ENCODE data around the gene SLC35E3.

The SLC35E3 gene

DNA sequence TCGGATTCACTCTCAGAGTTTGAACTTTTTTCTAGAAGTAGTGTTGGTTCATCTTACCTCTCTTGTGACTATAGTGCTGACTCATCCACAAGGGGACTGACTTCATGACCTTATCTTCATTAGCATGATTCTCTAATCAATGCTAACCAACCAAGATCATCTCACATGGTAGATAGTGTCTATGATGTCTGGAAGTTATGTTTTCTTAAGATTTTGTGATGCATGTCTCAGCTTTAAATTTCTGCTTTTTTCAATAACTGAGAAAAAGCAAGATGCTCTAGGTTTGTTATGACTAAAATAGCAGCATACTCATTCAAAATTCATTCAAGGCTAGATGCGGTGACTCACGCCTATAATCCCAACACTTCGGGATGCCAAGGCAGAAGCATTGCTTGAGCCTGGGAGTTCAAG, 12.3 kb upstream of the SLC35E3 start:
- Histone ChIP-seq H3K4me3 (ENCODE audit: low read length) (no peak overlapping the region), H3K4me1 (ENCODE audit: low read length) (no peaks in the 10 kb centered on the region), H3K27ac (ENCODE audit: low read length) (no peak overlapping the region), H2AFZ (ENCODE audit: low read length) (no peak overlapping the region), H3K9ac (ENCODE audit: low read length) (no peak overlapping the region), H3F3A (ENCODE audit: insufficient read depth, low read length) (no peaks in the 10 kb centered on the region; the same call in 1 of the 2 replicates), H4K20me1 (ENCODE audit: insufficient read depth, low read length) (no peaks in the 10 kb centered on the region), H3K9me2 (replicated peaks; ENCODE audit: insufficient read depth, low read length) (no peaks in the 10 kb centered on the region), H3K27me3 (replicated peaks; ENCODE audit: insufficient read depth, low read length) (no peaks in the 10 kb centered on the region), H3K36me3 (replicated peaks; ENCODE audit: insufficient read depth, low read length) (peaks cover 6% of the 10 kb centered on the region; the same call in 1 of the 2 replicates), H3K4me2 (ENCODE audit: low read depth, low read length) (no peak overlapping the region), H3K79me2 (ENCODE audit: low read length) (no peaks in the 10 kb centered on the region), H3K9me3 (replicated peaks; ENCODE audit: insufficient read depth, low read length) (no peaks in the 10 kb centered on the region)
- no peak for DNase-seq
- no peak for TF ChIP-seq EZH2phosphoT487 (IDR thresholded peaks at IDR 0.05; ENCODE audit: low read length)
- TF ChIP-seq CTCF (IDR thresholded peaks at IDR 0.05; ENCODE audit: low read length) = no peak
- no peak for TF ChIP-seq EZH2 (optimal IDR thresholded peaks at IDR 0.05; ENCODE audit: low read depth, low read length)

DNA sequence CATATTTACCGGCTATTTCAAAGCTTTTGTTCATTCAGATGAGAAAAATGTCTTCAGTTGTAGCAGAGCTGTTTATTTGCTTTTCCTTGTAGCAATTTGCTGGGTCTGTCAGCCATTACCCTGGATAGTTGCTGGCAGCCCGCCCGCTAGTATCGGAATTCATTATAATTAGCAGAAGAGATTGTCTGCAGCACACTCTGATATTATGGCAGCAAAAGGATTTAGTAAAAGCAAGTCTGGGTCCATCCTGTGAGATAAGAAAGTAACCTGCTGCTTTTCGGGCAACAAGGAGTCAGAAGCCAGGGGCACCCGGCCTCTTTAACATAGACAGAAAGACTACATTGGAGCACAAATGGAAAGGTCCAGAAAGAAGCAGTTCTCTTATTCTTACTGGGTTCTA, 6.1 kb upstream of the SLC35E3 start:
- Histone ChIP-seq H3K79me2 (ENCODE audit: low read length) (no peaks in the 10 kb centered on the region), H3K27me3 (replicated peaks; ENCODE audit: insufficient read depth, low read length) (no peaks in the 10 kb centered on the region), H4K20me1 (ENCODE audit: insufficient read depth, low read length) (no peaks in the 10 kb centered on the region), H3K4me3 (ENCODE audit: low read length) (no peak overlapping the region), H3K4me2 (ENCODE audit: low read depth, low read length) (no peak overlapping the region), H3K27ac (ENCODE audit: low read length) (no peak overlapping the region), H3K9me3 (replicated peaks; ENCODE audit: insufficient read depth, low read length) (no peaks in the 10 kb centered on the region), H3K9ac (ENCODE audit: low read length) (no peak overlapping the region), H3K9me2 (replicated peaks; ENCODE audit: insufficient read depth, low read length) (no peaks in the 10 kb centered on the region), H3K4me1 (ENCODE audit: low read length) (no peaks in the 10 kb centered on the region), H2AFZ (ENCODE audit: low read length) (no peak overlapping the region), H3F3A (ENCODE audit: insufficient read depth, low read length) (no peaks in the 10 kb centered on the region), H3K36me3 (replicated peaks; ENCODE audit: insufficient read depth, low read length) (peaks cover 6% of the 10 kb centered on the region; the same call in 1 of the 2 replicates)
- DNase-seq = no peak
- TF ChIP-seq CTCF (IDR thresholded peaks at IDR 0.05; ENCODE audit: low read length) (no peak), EZH2 (optimal IDR thresholded peaks at IDR 0.05; ENCODE audit: low read depth, low read length) (no peak), EZH2phosphoT487 (IDR thresholded peaks at IDR 0.05; ENCODE audit: low read length) (no peak)

GRCh38 chr12:68743356-68743755, 2.6 kb upstream of the SLC35E3 start:
- no peak for DNase-seq
- H3K4me2 ChIP-seq (ENCODE audit: low read depth, low read length) = no peak overlapping the region
- H3K36me3 ChIP-seq (replicated peaks; ENCODE audit: insufficient read depth, low read length) = no peaks in the 10 kb centered on the region; the same call in 1 of the 2 replicates

More at GRCh38 chr12:68743356-68743755, 2.6 kb upstream of the SLC35E3 start:
- Histone ChIP-seq H3K27ac (ENCODE audit: low read length) (no peak overlapping the region), H3K79me2 (ENCODE audit: low read length) (peaks cover 18% of the 10 kb centered on the region), H3K9me3 (replicated peaks; ENCODE audit: insufficient read depth, low read length) (no peaks in the 10 kb centered on the region), H3F3A (ENCODE audit: insufficient read depth, low read length) (no peaks in the 10 kb centered on the region), H3K27me3 (replicated peaks; ENCODE audit: insufficient read depth, low read length) (no peaks in the 10 kb centered on the region), H3K9ac (ENCODE audit: low read length) (no peak overlapping the region), H3K9me2 (replicated peaks; ENCODE audit: insufficient read depth, low read length) (no peaks in the 10 kb centered on the region), H3K4me3 (ENCODE audit: low read length) (no peak overlapping the region), H3K4me1 (ENCODE audit: low read length) (peaks cover 8% of the 10 kb centered on the region; the same call in 1 of the 2 replicates), H4K20me1 (ENCODE audit: insufficient read depth, low read length) (no peaks in the 10 kb centered on the region), H2AFZ (ENCODE audit: low read length) (no peak overlapping the region)
- TF ChIP-seq CTCF (IDR thresholded peaks at IDR 0.05; ENCODE audit: low read length) = no peak
- TF ChIP-seq EZH2phosphoT487 (IDR thresholded peaks at IDR 0.05; ENCODE audit: low read length) = no peak
- no peak for TF ChIP-seq EZH2 (optimal IDR thresholded peaks at IDR 0.05; ENCODE audit: low read depth, low read length)

Measured in MM.1S (cell line).